Natural killer cell (primary cell): Measurements from ENCODE around the gene MAST4. TPM values are rescaled to one million over a fixed set of nuclear protein-coding genes. Genes with fewer than 3 reads are reported as not detected.

Experiments used
- ATAC-seq, 3 donors: fragments of 150-1000 bp in 2 of 3; fragments of 200-7000 bp in 1 of 3; cut with Tn5 transposase; 1 replicate in 1 of 3; 2 replicates in 2 of 3; pipeline ENCODE4 v1.10.0; 2021; ENCODE audit warnings: mild to moderate bottlenecking in 2 of 3, moderate library complexity in 2 of 3
- DNase-seq, 2 donors: peaks; one replicate each; pipeline versions ENCODE4 v3.0.0 to v3.0.0-alpha.2; 2013 to 2021; ENCODE audit warnings: mixed read lengths in 1 of 2
- H3K27ac ChIP-seq: one replicate; pipeline ENCODE4 v1.5.1; 2013; ENCODE audit warnings: mild to moderate bottlenecking, low read length
- H3K27me3 ChIP-seq: one replicate; pipeline ENCODE4 v1.6.1; 2013; ENCODE audit warnings: low read length; ENCODE audit not compliant: control insufficient read depth, insufficient read depth
- H3K36me3 ChIP-seq: one replicate; pipeline ENCODE4 v1.6.1; 2013; ENCODE audit warnings: low read length; ENCODE audit not compliant: control insufficient read depth, insufficient read depth
- H3K4me1 ChIP-seq: one replicate; pipeline ENCODE4 v1.6.1; 2013; ENCODE audit warnings: low read length; ENCODE audit not compliant: control insufficient read depth, insufficient read depth
- H3K4me3 ChIP-seq: one replicate; pipeline ENCODE4 v1.5.1; 2013; ENCODE audit warnings: low read length
- H3K9me3 ChIP-seq: one replicate; pipeline ENCODE4 v1.6.1; 2013; ENCODE audit warnings: low read length; ENCODE audit not compliant: control insufficient read depth, insufficient read depth
- H3K27ac Mint-ChIP-seq, 2 donors: one replicate each; pipeline ENCODE4 v1.8.0; 2022; ENCODE audit warnings: mild to moderate bottlenecking in 2 of 2, mixed read lengths in 2 of 2, moderate library complexity in 1 of 2
- H3K27me3 Mint-ChIP-seq, 2 donors: one replicate each; pipeline ENCODE4 v1.8.0; 2022; ENCODE audit warnings: low read depth in 2 of 2, mixed read lengths in 2 of 2
- H3K36me3 Mint-ChIP-seq: one replicate; pipeline ENCODE4 v1.8.0; 2022; ENCODE audit warnings: mixed read lengths
- H3K4me1 Mint-ChIP-seq, 2 donors: one replicate each; pipeline ENCODE4 v1.8.0; 2022; ENCODE audit warnings: mixed read lengths in 2 of 2
- H3K4me3 Mint-ChIP-seq: one replicate; pipeline ENCODE4 v1.8.0; 2022; ENCODE audit warnings: mild to moderate bottlenecking, moderate library complexity, mixed read lengths
- H3K9me3 Mint-ChIP-seq, 2 donors: one replicate each; pipeline ENCODE4 v1.8.0; 2022; ENCODE audit warnings: mixed read lengths in 2 of 2
- CTCF ChIP-seq: fragments of 200-600 bp; IDR thresholded peaks from one replicate; pipeline ENCODE4 v1.8.0; 2022; ENCODE audit warnings: antibody characterized with exemption
- WGBS: methylation state at CpG from one replicate; pipeline ENCODE4 v1.1.7; 2013; ENCODE audit warnings: missing lambda C conversion rate; ENCODE audit not compliant: insufficient coverage; 5-methylcytosine and 5-hydroxymethylcytosine counted together
- intact Hi-C: fragments of 100-400 bp; cut with micrococcal nuclease; formaldehyde crosslinking; loops from one replicate; pipeline ENCODE4 v1.14.2; 2022
- total RNA-seq, 4 donors: library from RNA; stranded (reverse); fragments of 120-200 nt in 1 of 4; gene quantifications; one replicate each; pipeline versions ENCODE4 v1.2.3 to v1.2.4, GENCODE V29; 2013 to 2022

Gene MAST4
- total RNA-seq, 3 donors from 2014 or later (not counting 1 experiment from before 2014, with no cell fraction given) = 6.5 to 14.1 (median 12.7) TPM

- Histone ChIP-seq H3K27ac (no peak overlapping the region), H3K4me1 (no peaks in the 10 kb centered on the region), H3K27me3 (no peaks in the 10 kb centered on the region), H3K9me3 (no peaks in the 10 kb centered on the region), H3K36me3 (no peaks in the 10 kb centered on the region), H3K4me3 (no peak overlapping the region)
- H3K36me3 Mint-ChIP-seq = no peaks in the 10 kb centered on the region
- TF ChIP-seq CTCF = no peak
- H3K9me3 Mint-ChIP-seq = no peaks in the 10 kb centered on the region
- ATAC-seq = no peak
- no peaks in the 10 kb centered on the region for H3K4me1 Mint-ChIP-seq
- H3K4me3 Mint-ChIP-seq = no peak overlapping the region
- intact Hi-C loops = no loop called here
- no peaks in the 10 kb centered on the region for H3K27me3 Mint-ChIP-seq
- DNase-seq = no peak
- H3K27ac Mint-ChIP-seq = no peak overlapping the region
- WGBS = 71% methylated on average over 3 of the region's 3 CpGs
Observed at GRCh38 chr5:66645039-66645438, 48.8 kb downstream of the MAST4 start.

- H3K9me3 ChIP-seq = no peaks in the 10 kb centered on the region
- Mint-ChIP-seq H3K27ac (no peak overlapping the region), H3K36me3 (no peaks in the 10 kb centered on the region), H3K9me3 (no peaks in the 10 kb centered on the region), H3K4me3 (no peak overlapping the region), H3K4me1 (no peaks in the 10 kb centered on the region), H3K27me3 (no peaks in the 10 kb centered on the region)
- no peaks in the 10 kb centered on the region for H3K27me3 ChIP-seq
- no peak for DNase-seq
- no peak for ATAC-seq
- no peak overlapping the region for H3K4me3 ChIP-seq
- no peaks in the 10 kb centered on the region for H3K4me1 ChIP-seq
- TF ChIP-seq CTCF = no peak
- WGBS = 100% methylated on average over 2 of the region's 2 CpGs
- no peak overlapping the region for H3K27ac ChIP-seq
- no peaks in the 10 kb centered on the region for H3K36me3 ChIP-seq
- intact Hi-C loops = no loop called here
Observed at GRCh38 chr5:66646570-66646969, 50.4 kb downstream of the MAST4 start.

GRCh38 chr5:66647146-66647856 is 51.1 kb downstream of the MAST4 start:
- TF ChIP-seq CTCF = no peak
- Mint-ChIP-seq H3K27ac (no peak overlapping the region), H3K27me3 (no peaks in the 10 kb centered on the region), H3K36me3 (no peaks in the 10 kb centered on the region), H3K9me3 (no peaks in the 10 kb centered on the region), H3K4me3 (no peak overlapping the region), H3K4me1 (no peaks in the 10 kb centered on the region)
- ATAC-seq = no peak
- no peak overlapping the region for H3K27ac ChIP-seq
- H3K36me3 ChIP-seq = no peaks in the 10 kb centered on the region
- 100% methylated on average over 1 of the region's 3 CpGs for WGBS
- H3K4me1 ChIP-seq = no peaks in the 10 kb centered on the region
- no peak for DNase-seq
- H3K9me3 ChIP-seq = no peaks in the 10 kb centered on the region
- no peaks in the 10 kb centered on the region for H3K27me3 ChIP-seq
- intact Hi-C loops = no loop called here
- H3K4me3 ChIP-seq = no peak overlapping the region

- no peaks in the 10 kb centered on the region for H3K4me1 ChIP-seq
- no peak for TF ChIP-seq CTCF
- Mint-ChIP-seq H3K27me3 (peaks cover 0 to 9% of the 10 kb centered on the region in 2 donors), H3K4me1 (no peaks in the 10 kb centered on the region), H3K4me3 (no peak overlapping the region), H3K27ac (no peak overlapping the region), H3K36me3 (no peaks in the 10 kb centered on the region), H3K9me3 (peaks cover 2 to 3% of the 10 kb centered on the region in 2 donors)
- H3K27me3 ChIP-seq = no peaks in the 10 kb centered on the region
- H3K4me3 ChIP-seq = no peak overlapping the region
- no peaks in the 10 kb centered on the region for H3K36me3 ChIP-seq
- WGBS = 71% methylated on average over 2 of the region's 3 CpGs
- no peak for ATAC-seq
- no peak for DNase-seq
- H3K9me3 ChIP-seq = no peaks in the 10 kb centered on the region
- intact Hi-C loops = no loop called here
- H3K27ac ChIP-seq = no peak overlapping the region
Observed at GRCh38 chr5:66652818-66653217, 56.6 kb downstream of the MAST4 start.
